Retinal pigment epithelial cell (primary cell): ENCODE results near the gene IFIT3.
A peak's percentile ranks its signal among the peaks of the same experiment; 100 is the strongest.

ENCODE experiments used
- DNase-seq: peaks from one replicate; pipeline ENCODE4 v3.0.0-alpha.2; 2010; ENCODE audit warnings: low read depth
- H3K4me3 ChIP-seq: 2 replicates; pipeline ENCODE4 v1.5.1; 2011; ENCODE audit warnings: mild to moderate bottlenecking, low read length, control low read depth, moderate library complexity
- CTCF ChIP-seq: conservative IDR thresholded peaks from 2 replicates; pipeline ENCODE4 v1.5.1; 2011; ENCODE audit warnings: low read depth, low read length, control low read depth, inconsistent platforms

The IFIT3 gene

GRCh38 chr10:89297791-89298190, 30.0 kb upstream of the IFIT3 start:
- DNase-seq, result no peak
- no peak overlapping the region for H3K4me3 ChIP-seq
- no peak for TF ChIP-seq CTCF

- H3K4me3 ChIP-seq, result no peak overlapping the region
- TF ChIP-seq CTCF, result no peak
- DNase-seq, result no peak
Measured at GRCh38 chr10:89299031-89299430, 28.8 kb upstream of the IFIT3 start.

- DNase-seq, result no peak
- H3K4me3 ChIP-seq, result no peak overlapping the region
- no peak for TF ChIP-seq CTCF
Measured at GRCh38 chr10:89301232-89301631, 26.6 kb upstream of the IFIT3 start.

GRCh38 chr10:89301721-89302445, 25.9 kb upstream of the IFIT3 start, which contains the start of gene IFIT2:
Gene IFIT2 (plus strand): TSS chr10:89302046. CDS start chr10:89302124, 78 bp downstream.
- TF ChIP-seq CTCF, result no peak
- no peak for DNase-seq
- H3K4me3 ChIP-seq, result peak within 1 kb of the TSS; percentile 48

GRCh38 chr10:89302625-89303024, 25.2 kb upstream of the IFIT3 start:
- DNase-seq, result no peak
- no peak overlapping the region for H3K4me3 ChIP-seq
- TF ChIP-seq CTCF, result no peak

- no peak for TF ChIP-seq CTCF
- H3K4me3 ChIP-seq, result no peak overlapping the region
- no peak for DNase-seq
Measured at GRCh38 chr10:89303161-89303560, 24.6 kb upstream of the IFIT3 start.

GRCh38 chr10:89304026-89304425, 23.8 kb upstream of the IFIT3 start:
- TF ChIP-seq CTCF, result no peak
- no peak overlapping the region for H3K4me3 ChIP-seq
- DNase-seq, result no peak
